PC-9 (cell line): Measurements from ENCODE around the gene UBE4B. TPM values are rescaled to one million over a fixed set of nuclear protein-coding genes. Genes with fewer than 3 reads are reported as not detected.

ENCODE experiments used
- BruUV-seq: library from RNA; stranded (reverse); fragments of 400-500 nt; replicated peaks from 2 replicates; lab custom pipeline; 2021; lab: Mats Ljungman, UMichigan
- CTCF ChIA-PET: fragments of 300-600 bp; sonication (Branson Sonifier 250); formaldehyde crosslinking; loops from one replicate; lab custom pipeline; 2022; ENCODE audit warnings: antibody characterized with exemption; lab: Charles Lee
- POLR2A ChIA-PET: fragments of 300-600 bp; sonication (Branson Sonifier 250); formaldehyde crosslinking; loops from one replicate; lab custom pipeline; 2022; ENCODE audit warnings: antibody characterized with exemption; ENCODE audit not compliant: unreplicated experiment; lab: Charles Lee
- DNase-seq, 2 experiments: peaks; one replicate each; pipeline versions ENCODE4 v3.0.0 to v3.0.0-alpha.2; 2015 to 2022; ENCODE audit warnings: mixed read lengths in 1 of 2
- H2AFZ ChIP-seq: fragments of 200-600 bp; sonication (generic); 2 replicates; pipeline ENCODE4 v1.8.1; 2017; ENCODE audit warnings: antibody characterized with exemption
- H3F3A ChIP-seq: fragments of 200-600 bp; sonication (generic); 2 replicates; pipeline ENCODE4 v1.8.1; 2017; ENCODE audit warnings: antibody characterized with exemption, mild to moderate bottlenecking, low read depth; ENCODE audit not compliant: insufficient read depth
- H3K27ac ChIP-seq: fragments of 200-600 bp; sonication (generic); 2 replicates; pipeline ENCODE4 v1.6.1; 2016; ENCODE audit warnings: mixed run types
- H3K27me3 ChIP-seq: fragments of 200-600 bp; sonication (generic); 2 replicates; pipeline ENCODE4 v1.6.1; 2016; ENCODE audit warnings: low read depth, mixed run types; ENCODE audit not compliant: insufficient read depth
- H3K36me3 ChIP-seq: fragments of 200-600 bp; sonication (generic); 2 replicates; pipeline ENCODE4 v1.6.1; 2016; ENCODE audit warnings: low read depth, mixed run types
- H3K4me1 ChIP-seq: fragments of 200-600 bp; sonication (generic); replicated peaks from 2 replicates; pipeline ENCODE4 v1.6.1; 2016; ENCODE audit warnings: mixed run types; ENCODE audit not compliant: insufficient read depth
- H3K4me2 ChIP-seq: fragments of 200-600 bp; sonication (generic); 2 replicates; pipeline ENCODE4 v1.6.1; 2017; ENCODE audit warnings: mixed run types
- H3K4me3 ChIP-seq: fragments of 200-600 bp; sonication (generic); 2 replicates; pipeline ENCODE4 v1.6.1; 2016; ENCODE audit warnings: mixed run types
- H3K79me2 ChIP-seq: fragments of 200-600 bp; sonication (generic); 2 replicates; pipeline ENCODE4 v1.6.1; 2017; ENCODE audit warnings: low read depth, mixed run types
- H3K9me2 ChIP-seq: fragments of 200-600 bp; sonication (generic); 2 replicates; pipeline ENCODE4 v1.8.1; 2017; ENCODE audit warnings: mild to moderate bottlenecking; ENCODE audit not compliant: insufficient read depth
- H3K9me3 ChIP-seq: fragments of 200-600 bp; sonication (generic); 2 replicates; pipeline ENCODE4 v1.8.1; 2016; ENCODE audit warnings: low read depth; ENCODE audit not compliant: insufficient read depth
- H4K20me1 ChIP-seq: fragments of 200-600 bp; sonication (generic); 2 replicates; pipeline ENCODE4 v1.8.1; 2017; ENCODE audit not compliant: insufficient read depth
- EZH2 ChIP-seq: fragments of 200-600 bp; sonication (generic); IDR thresholded peaks from 2 replicates; pipeline ENCODE4 v1.8.0; 2017; ENCODE audit warnings: antibody characterized with exemption, low read depth
- intact Hi-C: fragments of 100-400 bp; cut with micrococcal nuclease; formaldehyde crosslinking; loops from one replicate; pipeline ENCODE4 v1.10.0; 2022; ENCODE audit not compliant: unreplicated experiment
- total RNA-seq: library from RNA; stranded (reverse); gene quantifications from 2 replicates; pipeline ENCODE4 v1.2.3, GENCODE V29; 2021
- TF ChIP-seq, protein P1 (sequence below): fragments of 200-600 bp; sonication (generic); conservative IDR thresholded peaks from 2 replicates; pipeline ENCODE4 v1.6.1; 2017; ENCODE audit warnings: mixed run types, antibody characterized with exemption, mild to moderate bottlenecking, moderate library complexity

UBE4B gene
- total RNA-seq, 1 experiment from 2014 or later = 59.1 TPM

DNA sequence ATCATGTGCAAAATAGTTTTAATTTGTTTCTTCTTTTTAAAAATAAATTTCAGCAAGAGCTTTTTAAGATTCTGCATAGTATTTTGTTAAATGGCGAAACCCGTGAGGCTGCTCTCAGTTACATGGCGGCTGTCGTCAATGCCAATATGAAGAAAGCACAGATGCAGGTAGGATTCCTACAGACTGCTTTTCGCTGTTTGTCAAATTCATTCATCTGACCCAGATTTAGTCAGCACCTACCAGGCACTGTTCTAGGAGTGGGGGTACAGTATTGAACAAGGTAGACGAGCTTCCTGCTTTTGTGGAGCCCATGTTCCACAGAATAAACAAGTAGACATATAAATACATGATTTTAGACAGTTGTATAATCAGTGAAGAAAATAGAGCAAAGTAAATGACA, 99.6 kb downstream of the UBE4B start:
- CTCF ChIA-PET = no interaction called here
- H3K27me3 ChIP-seq = no peaks in the 10 kb centered on the region
- no TSS peak for BruUV-seq
- intact Hi-C loops = no loop called here
- no peaks in the 10 kb centered on the region for H3K9me2 ChIP-seq
- H3K9me3 ChIP-seq = no peaks in the 10 kb centered on the region
- TF ChIP-seq EZH2 = no peak
- TF ChIP-seq, protein P1, sequence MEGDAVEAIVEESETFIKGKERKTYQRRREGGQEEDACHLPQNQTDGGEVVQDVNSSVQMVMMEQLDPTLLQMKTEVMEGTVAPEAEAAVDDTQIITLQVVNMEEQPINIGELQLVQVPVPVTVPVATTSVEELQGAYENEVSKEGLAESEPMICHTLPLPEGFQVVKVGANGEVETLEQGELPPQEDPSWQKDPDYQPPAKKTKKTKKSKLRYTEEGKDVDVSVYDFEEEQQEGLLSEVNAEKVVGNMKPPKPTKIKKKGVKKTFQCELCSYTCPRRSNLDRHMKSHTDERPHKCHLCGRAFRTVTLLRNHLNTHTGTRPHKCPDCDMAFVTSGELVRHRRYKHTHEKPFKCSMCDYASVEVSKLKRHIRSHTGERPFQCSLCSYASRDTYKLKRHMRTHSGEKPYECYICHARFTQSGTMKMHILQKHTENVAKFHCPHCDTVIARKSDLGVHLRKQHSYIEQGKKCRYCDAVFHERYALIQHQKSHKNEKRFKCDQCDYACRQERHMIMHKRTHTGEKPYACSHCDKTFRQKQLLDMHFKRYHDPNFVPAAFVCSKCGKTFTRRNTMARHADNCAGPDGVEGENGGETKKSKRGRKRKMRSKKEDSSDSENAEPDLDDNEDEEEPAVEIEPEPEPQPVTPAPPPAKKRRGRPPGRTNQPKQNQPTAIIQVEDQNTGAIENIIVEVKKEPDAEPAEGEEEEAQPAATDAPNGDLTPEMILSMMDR = no peak
- H3K27ac ChIP-seq = no peak overlapping the region
- POLR2A ChIA-PET = no interaction called here
- no peaks in the 10 kb centered on the region for H3K4me1 ChIP-seq
- H2AFZ ChIP-seq = no peak overlapping the region
- H3K79me2 ChIP-seq = no peaks in the 10 kb centered on the region
- no peak overlapping the region for H3K4me2 ChIP-seq
- peaks cover 3% of the 10 kb centered on the region; the same call in 1 of the 2 replicates for H3K36me3 ChIP-seq
- DNase-seq = no peak
- no peaks in the 10 kb centered on the region for H4K20me1 ChIP-seq
- no peaks in the 10 kb centered on the region for H3F3A ChIP-seq
- H3K4me3 ChIP-seq = no peak overlapping the region

DNA sequence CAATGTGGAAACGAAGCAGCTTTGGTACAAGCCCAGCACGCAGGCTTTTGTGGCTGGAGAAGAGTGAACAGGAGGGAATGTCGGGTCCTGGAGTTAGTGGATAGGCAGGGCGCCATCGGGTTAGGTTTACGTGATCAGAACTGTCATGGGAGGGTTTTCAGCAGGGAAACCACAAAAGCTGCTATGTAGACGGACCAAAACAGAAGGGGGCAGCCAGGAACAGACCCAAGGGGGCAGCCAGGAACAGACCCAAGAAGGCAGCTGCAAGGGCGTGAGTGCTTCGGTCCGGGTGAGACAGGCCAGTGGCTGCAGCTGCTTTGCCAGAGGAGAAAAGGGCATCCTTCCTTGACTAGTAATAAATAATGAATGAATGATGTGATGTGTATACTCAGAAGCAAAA, 100.1 kb downstream of the UBE4B start:
- no peak for TF ChIP-seq EZH2
- TF ChIP-seq, protein P1 = no peak
- intact Hi-C loops = no loop called here
- CTCF ChIA-PET = no interaction called here

DNA sequence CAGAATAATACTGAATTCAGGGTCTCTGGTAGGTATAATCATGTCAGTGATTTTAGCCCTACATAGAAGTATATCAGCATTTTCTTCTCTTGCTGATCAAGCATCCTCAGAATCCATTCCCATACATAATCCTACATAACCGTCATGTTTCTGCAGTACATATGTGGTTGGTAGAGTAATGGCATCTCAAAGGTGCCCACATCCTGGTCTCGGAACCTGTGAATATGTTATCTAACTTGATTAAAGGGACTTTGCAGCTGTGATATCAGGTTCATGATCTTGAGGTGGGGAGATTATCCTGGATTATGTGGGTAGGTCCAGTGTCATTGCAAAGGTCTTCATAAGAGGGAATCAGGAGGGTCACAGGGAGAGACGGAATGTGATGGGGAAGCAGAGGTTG, 108.2 kb downstream of the UBE4B start:
- no TSS peak for BruUV-seq
- intact Hi-C loops = no loop called here
- POLR2A ChIA-PET = no interaction called here
- DNase-seq = no peak
- CTCF ChIA-PET = no interaction called here
- Histone ChIP-seq H3K36me3 (no peaks in the 10 kb centered on the region), H3K9me3 (no peaks in the 10 kb centered on the region), H3K4me2 (no peak overlapping the region), H4K20me1 (no peaks in the 10 kb centered on the region), H3K4me3 (no peak overlapping the region), H3K79me2 (no peaks in the 10 kb centered on the region), H3K9me2 (no peaks in the 10 kb centered on the region), H3K4me1 (no peaks in the 10 kb centered on the region), H3K27ac (no peak overlapping the region), H3F3A (no peaks in the 10 kb centered on the region), H3K27me3 (no peaks in the 10 kb centered on the region), H2AFZ (no peak overlapping the region)
- no peak for TF ChIP-seq EZH2
- TF ChIP-seq, protein P1 = no peak

More for the DNA sequence above, 100.1 kb downstream of the UBE4B start:
- Histone ChIP-seq H3K27me3 (no peaks in the 10 kb centered on the region), H3K79me2 (no peaks in the 10 kb centered on the region), H3K27ac (no peak overlapping the region), H4K20me1 (no peaks in the 10 kb centered on the region), H2AFZ (no peak overlapping the region), H3K36me3 (no peaks in the 10 kb centered on the region; the same call in 1 of the 2 replicates), H3K4me1 (no peaks in the 10 kb centered on the region), H3K9me3 (no peaks in the 10 kb centered on the region), H3F3A (no peaks in the 10 kb centered on the region), H3K9me2 (no peaks in the 10 kb centered on the region), H3K4me2 (no peak overlapping the region), H3K4me3 (no peak overlapping the region)
- POLR2A ChIA-PET = no interaction called here
- no peak for DNase-seq
- no TSS peak for BruUV-seq
